C4-2B (cell line): Measurements from ENCODE around the gene WDR18.
A peak's percentile ranks its signal among the peaks of the same experiment; 100 is the strongest.

Experiments used
- H3K27ac ChIP-seq: fragments of 450-650 bp; 2 replicates; pipeline ENCODE4 v1.5.1; 2017
- CTCF ChIP-seq: fragments of 450-650 bp; conservative IDR thresholded peaks from 2 replicates; pipeline ENCODE4 v1.5.1; 2017; ENCODE audit warnings: mild to moderate bottlenecking
- ZFX ChIP-seq: fragments of 450-650 bp; IDR thresholded peaks from 2 replicates; pipeline ENCODE4 v1.6.1; 2017

The WDR18 gene

GRCh38 chr19:1013218-1013617 is 29.1 kb downstream of the WDR18 start:
- TF ChIP-seq CTCF: no peak
- no peak for TF ChIP-seq ZFX
- H3K27ac ChIP-seq: no peak overlapping the region

GRCh38 chr19:1014161-1015060 is 30.3 kb downstream of the WDR18 start:
- no peak overlapping the region for H3K27ac ChIP-seq
- no peak for TF ChIP-seq ZFX
- no peak for TF ChIP-seq CTCF

- TF ChIP-seq ZFX (no peak), CTCF (no peak)
- H3K27ac ChIP-seq: no peak overlapping the region
These were observed 31.1 kb downstream of the WDR18 start for GRCh38 chr19:1015061-1015781.

- no peak for TF ChIP-seq ZFX
- TF ChIP-seq CTCF: no peak
- H3K27ac ChIP-seq: no peak overlapping the region
These were observed 31.9 kb downstream of the WDR18 start for GRCh38 chr19:1015782-1016646.

- H3K27ac ChIP-seq: peak overlapping the region; percentile 93
These were observed 32.5 kb downstream of the WDR18 start for GRCh38 chr19:1016647-1017114.

More at GRCh38 chr19:1016647-1017114, 32.5 kb downstream of the WDR18 start:
- TF ChIP-seq ZFX (no peak), CTCF (no peak)
